RWPE2 (cell line): ENCODE results near the gene ZNF438.

Source experiments
- ATAC-seq: fragments of 200-7000 bp; cut with Tn5 transposase; 3 replicates; pipeline ENCODE4 v1.9.1; 2021; ENCODE audit warnings: low read depth
- DNase-seq: peaks from one replicate; pipeline ENCODE4 v3.0.0-alpha.2; 2020; ENCODE audit warnings: low spot score
- H3K27ac ChIP-seq: fragments of 450-650 bp; 2 replicates; pipeline ENCODE4 v1.5.1; 2017; ENCODE audit warnings: mild to moderate bottlenecking; ENCODE audit not compliant: poor library complexity, severe bottlenecking
- H3K27me3 ChIP-seq: fragments of 250-450 bp; sonication (Bioruptor Pico); 2 replicates; pipeline ENCODE4 v1.5.1; 2021; ENCODE audit warnings: mild to moderate bottlenecking, moderate library complexity; ENCODE audit not compliant: insufficient read depth, poor library complexity, severe bottlenecking
- H3K36me3 ChIP-seq: fragments of 250-450 bp; sonication (Bioruptor Pico); 2 replicates; pipeline ENCODE4 v1.5.1; 2020; ENCODE audit warnings: low read depth, mild to moderate bottlenecking, moderate library complexity
- H3K4me1 ChIP-seq: fragments of 250-450 bp; sonication (Bioruptor Pico); 2 replicates; pipeline ENCODE4 v1.5.1; 2021; ENCODE audit warnings: mild to moderate bottlenecking, moderate library complexity; ENCODE audit not compliant: insufficient read depth, poor library complexity, severe bottlenecking
- H3K4me3 ChIP-seq: fragments of 250-450 bp; sonication (Bioruptor Pico); 2 replicates; pipeline ENCODE4 v1.5.1; 2021; ENCODE audit warnings: mild to moderate bottlenecking, moderate library complexity; ENCODE audit not compliant: severe bottlenecking
- H3K9me3 ChIP-seq: fragments of 250-450 bp; sonication (Bioruptor Pico); 2 replicates; pipeline ENCODE4 v1.5.1; 2021; ENCODE audit warnings: mild to moderate bottlenecking, moderate library complexity; ENCODE audit not compliant: severe bottlenecking
- CTCF ChIP-seq: fragments of 450-650 bp; IDR thresholded peaks from one replicate; pipeline ENCODE4 v1.5.1; 2017; ENCODE audit warnings: mild to moderate bottlenecking, moderate library complexity; ENCODE audit not compliant: poor library complexity, severe bottlenecking

ZNF438 gene

GRCh38 chr10:30970760-30971460 is 60.8 kb downstream of the ZNF438 start:
- H3K4me3 ChIP-seq = no peak overlapping the region
- DNase-seq (no peak), ATAC-seq (no peak)
- no peaks in the 10 kb centered on the region for H3K4me1 ChIP-seq
- H3K36me3 ChIP-seq = no peaks in the 10 kb centered on the region
- H3K9me3 ChIP-seq = peaks cover under 1% of the 10 kb centered on the region
- no peaks in the 10 kb centered on the region for H3K27me3 ChIP-seq
- no peak overlapping the region for H3K27ac ChIP-seq
- no peak for TF ChIP-seq CTCF

GRCh38 chr10:30968711-30969110 is 63.0 kb downstream of the ZNF438 start:
- H3K27ac ChIP-seq = no peak overlapping the region
- H3K4me3 ChIP-seq = no peak overlapping the region
- no peaks in the 10 kb centered on the region for H3K9me3 ChIP-seq
- TF ChIP-seq CTCF = no peak
- no peaks in the 10 kb centered on the region for H3K27me3 ChIP-seq
- no peaks in the 10 kb centered on the region for H3K36me3 ChIP-seq
- DNase-seq = no peak
- no peak for ATAC-seq
- no peaks in the 10 kb centered on the region for H3K4me1 ChIP-seq

- H3K27me3 ChIP-seq = no peaks in the 10 kb centered on the region
- ATAC-seq = no peak
- DNase-seq = no peak
- TF ChIP-seq CTCF = no peak
- no peaks in the 10 kb centered on the region for H3K9me3 ChIP-seq
- no peak overlapping the region for H3K4me3 ChIP-seq
- H3K36me3 ChIP-seq = no peaks in the 10 kb centered on the region
- no peak overlapping the region for H3K27ac ChIP-seq
- no peaks in the 10 kb centered on the region for H3K4me1 ChIP-seq
Observed at GRCh38 chr10:30967650-30968410, 63.8 kb downstream of the ZNF438 start.

- no peaks in the 10 kb centered on the region for H3K36me3 ChIP-seq
- no peaks in the 10 kb centered on the region for H3K27me3 ChIP-seq
- H3K27ac ChIP-seq = no peak overlapping the region
- no peaks in the 10 kb centered on the region for H3K4me1 ChIP-seq
- no peak for ATAC-seq
- TF ChIP-seq CTCF = no peak
- DNase-seq = no peak
- no peak overlapping the region for H3K4me3 ChIP-seq
- no peaks in the 10 kb centered on the region for H3K9me3 ChIP-seq
Observed at GRCh38 chr10:30963992-30964930, 67.4 kb downstream of the ZNF438 start.
